ENCODE data around the gene MED9.
"Not testable (repeated sequence)": the region's sequence is repeated elsewhere in the genome, so short reads cannot be mapped to it uniquely, and the experiment has no call there.

DNA sequence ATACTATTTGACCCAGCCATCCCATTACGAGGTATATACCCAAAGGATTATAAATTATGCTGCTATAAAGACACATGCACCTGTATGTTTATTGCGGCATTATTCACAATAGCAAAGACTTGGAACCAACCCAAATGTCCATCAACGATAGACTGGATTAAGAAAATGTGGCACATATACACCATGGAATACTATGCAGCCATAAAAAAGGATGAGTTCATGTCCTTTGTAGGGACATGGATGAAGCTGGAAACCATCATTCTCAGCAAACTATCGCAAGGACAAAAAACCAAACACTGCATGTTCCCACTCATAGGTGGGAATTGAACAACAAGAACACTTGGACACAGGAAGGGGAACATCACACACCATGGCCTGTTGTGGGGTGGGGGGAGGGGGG lies 45.9 kb upstream of the MED9 start:
- TF ChIP-seq POLR2A (IDR thresholded peaks at IDR 0.05), result not testable (repeated sequence)
- TF ChIP-seq, protein P1, sequence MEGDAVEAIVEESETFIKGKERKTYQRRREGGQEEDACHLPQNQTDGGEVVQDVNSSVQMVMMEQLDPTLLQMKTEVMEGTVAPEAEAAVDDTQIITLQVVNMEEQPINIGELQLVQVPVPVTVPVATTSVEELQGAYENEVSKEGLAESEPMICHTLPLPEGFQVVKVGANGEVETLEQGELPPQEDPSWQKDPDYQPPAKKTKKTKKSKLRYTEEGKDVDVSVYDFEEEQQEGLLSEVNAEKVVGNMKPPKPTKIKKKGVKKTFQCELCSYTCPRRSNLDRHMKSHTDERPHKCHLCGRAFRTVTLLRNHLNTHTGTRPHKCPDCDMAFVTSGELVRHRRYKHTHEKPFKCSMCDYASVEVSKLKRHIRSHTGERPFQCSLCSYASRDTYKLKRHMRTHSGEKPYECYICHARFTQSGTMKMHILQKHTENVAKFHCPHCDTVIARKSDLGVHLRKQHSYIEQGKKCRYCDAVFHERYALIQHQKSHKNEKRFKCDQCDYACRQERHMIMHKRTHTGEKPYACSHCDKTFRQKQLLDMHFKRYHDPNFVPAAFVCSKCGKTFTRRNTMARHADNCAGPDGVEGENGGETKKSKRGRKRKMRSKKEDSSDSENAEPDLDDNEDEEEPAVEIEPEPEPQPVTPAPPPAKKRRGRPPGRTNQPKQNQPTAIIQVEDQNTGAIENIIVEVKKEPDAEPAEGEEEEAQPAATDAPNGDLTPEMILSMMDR (IDR thresholded peaks at IDR 0.05), result not testable (repeated sequence)

All from esophagus squamous epithelium (tissue), 4 donors.